ENCODE results near the gene GCHFR. TPM values are rescaled to one million over a fixed set of nuclear protein-coding genes. Genes with fewer than 3 reads are reported as not detected.

The GCHFR gene
- total RNA-seq, 1 donor from 2014 or later, result 44.7 TPM

DNA sequence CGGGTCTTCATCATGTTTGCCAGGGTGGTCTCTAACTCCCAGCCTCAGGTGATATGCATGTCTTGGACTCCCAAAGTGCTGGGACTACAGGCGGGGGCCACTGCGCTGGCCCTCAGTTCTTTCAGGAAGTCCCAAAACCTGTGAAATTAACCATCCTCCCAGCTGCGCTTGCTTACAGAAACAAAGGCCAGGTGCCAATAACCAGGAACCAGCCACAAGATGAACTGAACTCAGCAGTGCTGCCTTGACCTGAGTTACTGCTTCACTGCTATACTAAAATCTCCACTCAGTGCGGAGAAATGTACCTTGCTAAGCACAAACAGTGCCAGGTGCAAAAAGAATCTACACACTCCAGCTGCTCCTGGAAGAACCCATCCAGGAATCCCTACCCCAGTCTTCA, 3.9 kb upstream of the GCHFR start:
- Mint-ChIP-seq H3K36me3 (ENCODE audit: low read depth) (no peaks in the 10 kb centered on the region), H3K27ac (no peak overlapping the region), H3K4me3 (ENCODE audit: low read depth) (no peak overlapping the region), H3K4me1 (ENCODE audit: low read depth) (peaks cover 12% of the 10 kb centered on the region), H3K9me3 (no peaks in the 10 kb centered on the region), H3K27me3 (ENCODE audit: low read depth) (no peaks in the 10 kb centered on the region)
- no peak for DNase-seq (ENCODE audit: low spot score)
- intact Hi-C loops (cut with micrococcal nuclease), result loop anchor here (5.0 to 10.0 kb wide), 2 partner anchors 132 to 165 kb away; partner anchors contain the start of genes KNL1 and VPS18

DNA sequence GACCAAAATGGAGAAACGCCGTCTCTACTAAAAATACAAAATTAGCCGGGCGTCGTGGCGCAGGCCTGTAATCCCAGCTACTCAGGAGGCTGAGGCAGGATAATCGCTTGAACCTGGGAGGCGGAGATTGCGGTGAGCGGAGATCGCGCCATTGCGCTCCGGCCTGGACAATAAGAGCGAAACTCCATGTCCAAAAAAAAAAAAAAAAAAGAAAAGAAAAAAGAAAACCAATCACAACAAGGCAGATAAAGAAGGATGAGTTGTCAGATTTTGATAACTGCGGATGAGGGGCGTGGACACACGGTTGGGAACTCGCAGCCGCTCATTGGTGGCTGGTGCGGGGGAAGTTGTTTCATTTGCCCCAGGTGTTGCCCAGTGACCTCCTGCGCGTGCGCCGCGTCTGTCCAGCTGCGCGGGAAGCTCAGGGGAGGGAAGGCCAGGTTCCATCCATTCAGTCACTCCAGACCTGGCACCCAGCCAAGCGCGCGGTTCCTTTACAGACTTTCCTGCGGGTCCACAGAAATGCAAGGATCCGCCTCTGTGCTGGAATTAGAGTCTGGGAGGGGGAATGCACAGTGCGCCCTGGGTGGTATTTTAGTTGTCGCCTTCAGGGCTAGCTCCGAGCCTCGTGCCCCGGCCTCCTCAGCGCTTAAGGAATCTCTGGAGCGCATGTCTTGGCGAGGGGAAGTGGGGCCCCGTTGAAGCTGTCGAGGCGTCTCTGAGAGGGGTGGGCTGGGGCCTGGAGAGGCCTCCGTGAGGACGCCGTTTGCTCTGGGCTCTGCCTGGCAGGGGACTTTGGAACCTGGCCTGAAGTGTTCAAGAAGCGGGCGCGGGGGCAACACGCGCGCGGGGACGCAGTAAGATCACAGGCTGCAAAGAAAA, 708 bp upstream of the GCHFR start:
- peaks cover 11% of the 10 kb centered on the region for H3K36me3 Mint-ChIP-seq (ENCODE audit: low read depth)
- H3K27ac Mint-ChIP-seq, result peak overlapping the region; percentile 90
- H3K4me3 Mint-ChIP-seq (ENCODE audit: low read depth), result peak overlapping the region; percentile 78
- peaks cover 15% of the 10 kb centered on the region for H3K4me1 Mint-ChIP-seq (ENCODE audit: low read depth)
- peak; percentile 30 for DNase-seq (ENCODE audit: low spot score)
- no peaks in the 10 kb centered on the region for H3K9me3 Mint-ChIP-seq
- no peaks in the 10 kb centered on the region for H3K27me3 Mint-ChIP-seq (ENCODE audit: low read depth)
- intact Hi-C loops (cut with micrococcal nuclease), result loop anchor here (1.0 to 10.0 kb wide), 2 partner anchors 8 to 168 kb away; partner anchors contain the start of genes KNL1 and RMDN3

DNA sequence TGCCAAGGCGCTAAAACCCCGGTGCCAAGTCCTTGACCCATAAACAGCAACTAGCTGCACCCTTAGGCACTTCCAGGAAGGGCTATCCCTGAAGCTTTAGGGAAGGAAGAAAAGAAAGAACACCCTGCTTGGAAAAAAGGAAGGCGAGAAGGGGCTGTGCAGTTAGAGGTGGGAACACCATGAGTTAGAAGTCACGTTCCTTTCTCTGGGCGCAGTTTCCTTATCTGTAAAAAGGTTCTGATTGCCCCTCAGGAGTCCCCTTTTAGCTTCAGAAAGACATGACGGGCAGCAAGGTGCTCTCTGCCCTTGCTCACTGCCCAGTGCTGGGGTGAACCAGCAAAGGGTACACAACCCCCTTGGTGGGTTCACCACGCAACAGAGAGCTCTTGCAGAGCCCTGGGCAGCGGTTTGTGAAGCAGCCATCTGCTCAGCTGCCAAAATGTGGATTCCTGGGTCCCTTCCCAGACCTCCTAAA, 798 bp downstream of the GCHFR start:
- intact Hi-C loops (cut with micrococcal nuclease), result loop anchor here (10.0 kb wide), 1 partner anchor 170 kb away; the partner anchor contains the start of gene KNL1
- no peak for DNase-seq (ENCODE audit: low spot score)
- Mint-ChIP-seq H3K36me3 (ENCODE audit: low read depth) (peaks cover 14% of the 10 kb centered on the region), H3K9me3 (no peaks in the 10 kb centered on the region), H3K4me1 (ENCODE audit: low read depth) (peaks cover 22% of the 10 kb centered on the region), H3K27me3 (ENCODE audit: low read depth) (no peaks in the 10 kb centered on the region), H3K4me3 (ENCODE audit: low read depth) (peak overlapping the region; percentile 78), H3K27ac (peak overlapping the region; percentile 81)

DNA sequence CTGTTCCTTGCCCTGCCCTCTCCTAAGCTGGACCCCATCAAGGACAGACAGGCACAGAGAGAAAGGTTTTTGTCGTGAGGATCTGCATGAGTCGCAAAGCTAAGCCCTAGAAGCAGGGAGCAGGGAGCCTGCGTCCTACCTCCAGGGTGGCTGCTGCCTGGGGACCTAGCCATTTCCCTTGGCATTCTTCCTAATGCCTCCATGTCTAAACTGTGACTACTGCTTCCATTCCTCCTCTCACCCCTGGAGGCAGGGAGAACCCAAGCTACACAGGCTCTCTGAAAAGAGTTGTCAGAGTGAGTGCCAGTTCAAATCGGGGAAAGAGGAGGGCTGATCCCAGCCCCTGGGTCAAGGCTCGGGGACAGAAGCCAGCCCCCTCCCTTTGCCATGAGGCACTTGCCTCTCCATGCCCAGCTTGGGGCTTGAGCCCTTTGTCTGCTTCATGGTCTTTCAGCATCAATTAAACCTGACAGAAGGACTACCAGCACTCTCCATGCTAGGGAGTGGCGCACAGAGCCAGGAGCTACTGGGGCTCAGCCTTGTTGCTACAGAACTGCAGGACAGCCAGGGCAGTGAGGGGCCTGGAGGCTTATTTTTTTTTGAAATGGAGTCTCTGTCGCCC, 2.4 kb downstream of the GCHFR start:
- Mint-ChIP-seq H3K4me3 (ENCODE audit: low read depth) (no peak overlapping the region), H3K27me3 (ENCODE audit: low read depth) (no peaks in the 10 kb centered on the region), H3K36me3 (ENCODE audit: low read depth) (peaks cover 17% of the 10 kb centered on the region), H3K4me1 (ENCODE audit: low read depth) (peaks cover 27% of the 10 kb centered on the region), H3K9me3 (no peaks in the 10 kb centered on the region), H3K27ac (peak overlapping the region; percentile 12)
- DNase-seq (ENCODE audit: low spot score), result no peak
- intact Hi-C loops (cut with micrococcal nuclease), result loop anchor here (10.0 kb wide), 1 partner anchor 172 kb away; the partner anchor contains the start of gene KNL1

DNA sequence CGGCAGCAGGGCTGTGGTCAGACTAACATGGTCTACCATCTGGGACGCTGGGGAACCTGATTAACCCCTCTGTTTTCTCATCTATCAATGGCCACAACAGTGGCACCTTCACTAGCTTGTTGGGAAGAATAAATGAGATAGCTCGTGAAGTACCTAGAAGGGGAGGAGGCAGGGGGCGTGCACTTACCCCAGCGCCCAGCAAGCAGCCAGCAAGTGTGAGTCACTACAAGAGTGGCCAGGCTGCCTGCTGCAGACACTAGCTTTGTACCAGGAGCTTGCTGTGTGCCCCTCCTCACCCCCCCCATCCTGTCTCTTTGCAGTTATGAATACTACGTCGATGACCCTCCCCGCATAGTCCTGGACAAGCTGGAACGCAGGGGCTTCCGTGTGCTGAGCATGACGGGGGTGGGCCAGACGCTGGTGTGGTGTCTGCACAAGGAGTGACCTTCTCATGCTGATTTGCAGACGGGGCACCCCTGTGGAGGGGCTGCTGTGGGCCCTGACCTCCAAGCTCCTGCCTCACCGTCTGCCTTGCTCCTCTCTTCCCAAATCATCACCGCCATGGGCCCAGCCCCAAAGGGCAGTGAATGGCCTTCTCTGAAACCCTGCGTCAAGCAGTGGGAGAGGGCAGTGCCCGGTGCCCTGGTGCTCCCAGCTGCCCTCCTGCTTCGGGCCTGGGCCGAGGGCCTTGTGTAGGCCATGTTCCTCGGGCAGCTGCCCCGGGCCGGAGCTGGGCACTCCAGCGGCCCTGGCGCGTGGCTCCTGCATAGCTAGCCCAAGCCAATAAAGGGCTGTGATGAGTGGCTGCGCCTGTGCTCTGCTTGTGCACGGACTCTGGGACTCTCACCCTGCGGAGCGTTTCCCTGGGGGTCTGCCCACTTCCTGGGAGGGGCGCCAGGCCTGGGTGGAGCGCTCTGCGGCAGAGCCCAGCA, 3.3 kb downstream of the GCHFR start:
- Mint-ChIP-seq H3K9me3 (no peaks in the 10 kb centered on the region), H3K36me3 (ENCODE audit: low read depth) (peaks cover 20% of the 10 kb centered on the region), H3K4me3 (ENCODE audit: low read depth) (no peak overlapping the region), H3K27me3 (ENCODE audit: low read depth) (no peaks in the 10 kb centered on the region), H3K27ac (no peak overlapping the region), H3K4me1 (ENCODE audit: low read depth) (peaks cover 27% of the 10 kb centered on the region)
- intact Hi-C loops (cut with micrococcal nuclease), result loop anchor here (10.0 kb wide), 1 partner anchor 172 kb away; the partner anchor contains the start of gene KNL1
- no peak for DNase-seq (ENCODE audit: low spot score)

DNA sequence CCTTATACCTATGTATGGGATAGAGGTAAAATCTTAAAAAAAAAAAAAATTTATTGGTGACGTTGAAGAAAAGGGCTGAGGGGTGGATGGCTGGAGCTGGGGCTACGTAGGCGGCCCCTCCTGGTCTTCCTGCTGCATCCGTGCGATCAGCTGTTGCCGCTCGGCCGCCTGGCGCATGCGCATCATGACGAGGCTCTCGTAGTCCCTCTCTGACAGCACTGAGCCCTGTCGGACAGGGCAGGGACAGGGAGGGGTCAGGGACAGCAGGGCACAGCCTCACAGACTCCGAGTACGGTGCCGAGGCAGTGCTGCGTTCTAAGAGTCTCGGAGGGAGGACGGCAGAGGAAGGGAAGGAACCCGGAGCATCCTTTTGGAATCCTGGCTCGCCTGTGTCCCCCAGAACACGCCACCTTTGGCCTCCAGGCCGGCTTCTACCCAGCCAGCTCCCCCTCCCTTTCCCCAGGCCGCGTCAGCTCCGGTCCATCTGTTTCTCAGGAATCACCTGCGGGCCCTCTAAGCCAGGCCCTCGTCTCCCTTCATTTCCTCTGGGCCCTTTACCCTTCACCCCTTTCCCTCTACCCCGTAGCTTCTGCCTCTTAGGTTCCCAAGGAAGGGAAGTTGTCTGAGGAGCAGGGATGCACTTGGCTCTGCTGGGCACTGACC, 4.1 kb downstream of the GCHFR start:
- Mint-ChIP-seq H3K4me1 (ENCODE audit: low read depth) (peaks cover 27% of the 10 kb centered on the region), H3K27ac (no peak overlapping the region), H3K4me3 (ENCODE audit: low read depth) (no peak overlapping the region), H3K36me3 (ENCODE audit: low read depth) (peaks cover 20% of the 10 kb centered on the region), H3K9me3 (no peaks in the 10 kb centered on the region), H3K27me3 (ENCODE audit: low read depth) (no peaks in the 10 kb centered on the region)
- intact Hi-C loops (cut with micrococcal nuclease), result loop anchor here (10.0 kb wide), 1 partner anchor 173 kb away; the partner anchor contains the start of gene KNL1
- DNase-seq (ENCODE audit: low spot score), result no peak

DNA sequence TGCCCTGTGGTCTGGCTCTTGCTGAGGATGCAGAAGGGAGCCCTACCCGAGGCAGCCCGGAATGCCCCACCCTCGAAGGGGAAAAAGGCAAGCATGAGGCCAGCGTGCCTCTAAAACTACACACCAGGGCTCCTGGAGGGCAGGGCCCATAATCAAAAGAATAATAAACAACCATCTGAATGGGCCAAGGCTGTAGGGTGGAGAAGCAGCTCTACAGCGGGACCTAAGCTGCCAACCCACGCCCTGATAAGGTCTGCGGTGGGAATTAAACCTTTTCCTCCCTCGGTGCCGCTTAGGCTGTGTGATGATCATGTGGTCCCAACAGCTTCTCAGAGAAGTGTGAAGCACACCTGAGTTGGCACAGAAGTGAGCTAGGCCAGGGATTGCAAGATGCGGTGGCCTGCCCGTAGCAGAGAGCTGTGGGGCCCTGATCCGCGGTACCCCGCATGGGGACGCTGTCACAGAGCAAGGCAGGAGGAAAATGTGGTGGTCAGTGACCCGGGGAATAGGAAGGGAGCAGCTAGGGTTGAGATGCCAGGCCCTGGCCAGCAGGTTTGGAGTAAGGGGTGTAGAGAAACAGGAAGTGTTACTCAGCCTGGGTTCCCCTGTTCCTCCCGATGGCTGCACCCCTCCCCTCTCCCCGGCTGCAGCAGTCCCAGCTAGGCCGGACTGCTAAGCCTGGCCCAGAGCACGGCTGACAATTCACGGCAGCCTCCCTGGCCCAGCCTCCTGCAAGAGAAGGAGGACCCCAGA, 4.8 kb downstream of the GCHFR start:
- Mint-ChIP-seq H3K27ac (peak overlapping the region; percentile 76), H3K4me1 (ENCODE audit: low read depth) (peaks cover 27% of the 10 kb centered on the region), H3K27me3 (ENCODE audit: low read depth) (no peaks in the 10 kb centered on the region), H3K36me3 (ENCODE audit: low read depth) (peaks cover 20% of the 10 kb centered on the region), H3K4me3 (ENCODE audit: low read depth) (no peak overlapping the region), H3K9me3 (no peaks in the 10 kb centered on the region)
- intact Hi-C loops (cut with micrococcal nuclease), result loop anchor here (10.0 kb wide), 1 partner anchor 174 kb away; the partner anchor contains the start of gene KNL1
- no peak for DNase-seq (ENCODE audit: low spot score)

DNA sequence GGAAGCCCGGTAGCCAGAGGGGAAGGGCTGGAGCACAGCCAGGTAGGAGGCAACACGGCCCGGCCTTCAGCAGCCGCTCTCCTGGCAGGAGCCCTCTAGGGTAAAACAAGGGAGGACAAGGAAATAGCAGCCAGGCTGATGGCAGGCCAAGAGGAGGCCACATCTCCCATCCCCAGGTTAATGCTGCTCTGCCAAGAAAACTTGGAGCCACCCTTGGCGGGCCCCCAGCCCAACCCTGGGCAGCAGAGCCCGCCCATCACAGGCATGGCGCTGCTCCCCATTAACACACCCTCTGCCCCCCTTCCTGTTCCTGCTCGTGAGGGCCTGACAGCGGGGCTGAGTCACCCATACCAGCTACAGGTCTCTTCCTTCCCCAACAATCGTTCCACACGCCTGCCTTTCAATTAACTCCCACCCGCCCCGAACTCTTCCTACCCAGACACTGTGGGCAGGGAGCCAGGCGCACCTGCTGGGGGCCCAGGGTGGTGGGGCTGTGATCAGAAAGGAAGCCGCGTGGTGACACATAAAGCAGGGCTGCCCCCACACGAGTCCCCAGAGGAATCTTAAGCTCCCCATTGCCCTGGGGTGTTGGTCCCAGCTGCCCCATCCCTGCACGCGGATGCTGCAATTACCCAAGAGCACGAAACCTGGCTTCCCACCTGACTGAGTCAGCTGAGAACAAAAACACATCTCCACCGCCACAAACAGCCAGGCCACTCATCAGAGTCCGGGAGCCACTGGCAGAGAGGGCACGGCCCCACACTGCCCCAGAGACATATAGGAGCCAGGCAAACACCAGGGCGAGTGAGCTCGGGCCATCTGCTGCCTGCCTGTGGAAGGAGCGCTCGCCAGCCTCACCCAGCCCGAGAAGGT, 5.6 kb downstream of the GCHFR start, which contains the start of gene C15orf62:
Gene C15orf62 (plus strand): TSS at position 707 of the 873 bp plus-strand sequence. CDS start 516 bp downstream, outside the sequence.
- H3K9me3 Mint-ChIP-seq, result no peaks in the 10 kb centered on the region
- H3K27ac Mint-ChIP-seq, result peak within 1 kb of the TSS; percentile 77
- DNase-seq (ENCODE audit: low spot score), result peak; percentile 24
- peaks cover 23% of the 10 kb centered on the region for H3K36me3 Mint-ChIP-seq (ENCODE audit: low read depth)
- peaks cover 25% of the 10 kb centered on the region for H3K4me1 Mint-ChIP-seq (ENCODE audit: low read depth)
- H3K4me3 Mint-ChIP-seq (ENCODE audit: low read depth), result peak within 1 kb of the TSS; percentile 8
- intact Hi-C loops (cut with micrococcal nuclease), result loop anchor here (10.0 kb wide), 1 partner anchor 175 kb away; the partner anchor contains the start of gene KNL1
- H3K27me3 Mint-ChIP-seq (ENCODE audit: low read depth), result no peaks in the 10 kb centered on the region

DNA sequence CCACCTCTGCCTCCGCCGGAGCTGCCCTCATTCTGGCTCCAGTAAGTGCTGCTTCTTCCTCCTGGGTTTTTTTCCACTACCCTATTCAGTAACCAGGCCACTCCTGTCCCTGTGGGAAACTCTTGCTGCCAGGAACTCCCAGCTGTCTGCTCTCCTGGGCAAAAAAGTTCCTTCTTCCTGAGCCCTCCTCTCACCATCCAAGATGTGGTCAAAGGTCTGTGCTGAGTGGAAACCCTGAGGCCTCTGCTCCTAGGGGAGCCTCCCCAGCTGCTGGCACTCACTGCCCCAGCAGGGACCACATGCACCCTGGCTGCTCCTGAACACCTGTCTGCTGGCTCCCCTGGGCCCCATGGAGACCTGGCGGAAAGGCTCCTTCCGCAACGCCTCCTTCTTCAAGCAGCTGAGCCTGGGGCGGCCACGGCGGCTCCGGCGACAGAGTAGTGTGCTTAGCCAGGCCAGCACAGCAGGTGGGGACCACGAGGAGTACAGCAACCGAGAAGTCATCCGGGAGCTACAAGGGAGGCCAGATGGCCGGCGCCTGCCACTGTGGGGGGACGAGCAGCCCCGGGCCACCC, 6.4 kb downstream of the GCHFR start:
- no peak overlapping the region for H3K4me3 Mint-ChIP-seq (ENCODE audit: low read depth)
- intact Hi-C loops (cut with micrococcal nuclease), result no loop called here
- DNase-seq (ENCODE audit: low spot score), result no peak
- H3K4me1 Mint-ChIP-seq (ENCODE audit: low read depth), result peaks cover 19% of the 10 kb centered on the region
- H3K27ac Mint-ChIP-seq, result peak overlapping the region; percentile 77
- peaks cover 29% of the 10 kb centered on the region for H3K36me3 Mint-ChIP-seq (ENCODE audit: low read depth)
- no peaks in the 10 kb centered on the region for H3K27me3 Mint-ChIP-seq (ENCODE audit: low read depth)
- no peaks in the 10 kb centered on the region for H3K9me3 Mint-ChIP-seq

DNA sequence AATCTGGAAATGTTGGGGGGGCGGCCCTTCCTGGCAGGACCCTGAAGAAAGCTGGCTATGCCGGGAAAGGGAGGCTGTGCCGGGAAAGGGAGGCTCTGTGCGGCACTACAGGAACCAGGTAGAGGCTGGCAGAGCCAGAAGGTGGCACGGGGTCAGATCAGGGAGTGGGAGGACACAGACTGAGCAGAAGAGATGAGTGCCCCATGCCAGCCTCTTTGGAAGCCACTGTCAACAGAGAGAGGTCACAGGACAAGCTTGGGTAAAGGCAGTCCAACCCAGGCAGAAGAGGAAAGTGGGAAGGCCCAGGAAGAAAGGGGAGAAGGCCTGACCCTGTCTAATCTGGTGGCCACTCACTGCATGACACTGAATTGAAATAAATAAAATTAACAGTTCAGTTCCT, 7.4 kb downstream of the GCHFR start:
- H3K4me1 Mint-ChIP-seq (ENCODE audit: low read depth), result peaks cover 12% of the 10 kb centered on the region
- H3K27ac Mint-ChIP-seq, result no peak overlapping the region
- no peak for DNase-seq (ENCODE audit: low spot score)
- H3K36me3 Mint-ChIP-seq (ENCODE audit: low read depth), result peaks cover 29% of the 10 kb centered on the region
- intact Hi-C loops (cut with micrococcal nuclease), result no loop called here
- no peak overlapping the region for H3K4me3 Mint-ChIP-seq (ENCODE audit: low read depth)
- H3K27me3 Mint-ChIP-seq (ENCODE audit: low read depth), result no peaks in the 10 kb centered on the region
- no peaks in the 10 kb centered on the region for H3K9me3 Mint-ChIP-seq
